Ecto neural progenitor cell (in vitro differentiated cells): Measurements from ENCODE around the gene CORO2B.

Experiments used
- DNase-seq: peaks from one replicate; pipeline ENCODE4 v3.0.0-alpha.2; 2018; ENCODE audit warnings: low spot score

CORO2B gene

DNA sequence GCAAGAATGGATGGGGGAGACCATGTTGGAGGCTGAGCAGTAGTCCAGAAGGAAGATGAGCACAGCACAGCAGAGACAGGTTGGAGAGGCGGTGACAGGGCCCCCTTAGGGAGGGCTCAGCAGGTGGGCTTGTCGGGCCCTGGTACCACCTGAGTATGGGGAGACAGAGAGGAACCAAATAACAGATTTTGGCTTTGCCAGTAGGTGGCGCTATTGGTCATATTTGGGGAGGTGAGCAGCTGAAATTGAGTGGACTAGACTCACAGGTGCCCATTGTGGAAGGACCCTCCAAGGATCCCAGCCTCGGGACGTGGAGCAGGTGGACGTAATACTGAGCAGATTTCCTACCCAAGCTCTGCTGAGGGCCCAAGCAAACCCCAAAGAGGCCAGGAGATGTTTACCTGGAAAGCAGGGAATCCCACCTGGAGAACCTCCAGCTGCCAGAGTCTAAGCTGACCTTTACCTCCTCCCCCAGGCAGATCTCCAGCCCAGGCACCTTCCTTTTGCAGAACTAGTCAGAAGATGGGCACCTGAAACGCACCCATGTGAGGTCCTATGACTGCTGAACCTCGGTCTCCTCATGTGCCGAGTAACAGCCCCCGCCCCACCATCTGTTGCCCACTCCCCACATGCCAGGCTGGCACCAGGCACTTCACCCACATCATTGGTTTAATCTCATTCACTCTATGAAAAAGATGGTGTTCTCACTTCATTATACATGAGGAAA is 24.6 kb upstream of the CORO2B start:
- peak; percentile 84 for DNase-seq

DNA sequence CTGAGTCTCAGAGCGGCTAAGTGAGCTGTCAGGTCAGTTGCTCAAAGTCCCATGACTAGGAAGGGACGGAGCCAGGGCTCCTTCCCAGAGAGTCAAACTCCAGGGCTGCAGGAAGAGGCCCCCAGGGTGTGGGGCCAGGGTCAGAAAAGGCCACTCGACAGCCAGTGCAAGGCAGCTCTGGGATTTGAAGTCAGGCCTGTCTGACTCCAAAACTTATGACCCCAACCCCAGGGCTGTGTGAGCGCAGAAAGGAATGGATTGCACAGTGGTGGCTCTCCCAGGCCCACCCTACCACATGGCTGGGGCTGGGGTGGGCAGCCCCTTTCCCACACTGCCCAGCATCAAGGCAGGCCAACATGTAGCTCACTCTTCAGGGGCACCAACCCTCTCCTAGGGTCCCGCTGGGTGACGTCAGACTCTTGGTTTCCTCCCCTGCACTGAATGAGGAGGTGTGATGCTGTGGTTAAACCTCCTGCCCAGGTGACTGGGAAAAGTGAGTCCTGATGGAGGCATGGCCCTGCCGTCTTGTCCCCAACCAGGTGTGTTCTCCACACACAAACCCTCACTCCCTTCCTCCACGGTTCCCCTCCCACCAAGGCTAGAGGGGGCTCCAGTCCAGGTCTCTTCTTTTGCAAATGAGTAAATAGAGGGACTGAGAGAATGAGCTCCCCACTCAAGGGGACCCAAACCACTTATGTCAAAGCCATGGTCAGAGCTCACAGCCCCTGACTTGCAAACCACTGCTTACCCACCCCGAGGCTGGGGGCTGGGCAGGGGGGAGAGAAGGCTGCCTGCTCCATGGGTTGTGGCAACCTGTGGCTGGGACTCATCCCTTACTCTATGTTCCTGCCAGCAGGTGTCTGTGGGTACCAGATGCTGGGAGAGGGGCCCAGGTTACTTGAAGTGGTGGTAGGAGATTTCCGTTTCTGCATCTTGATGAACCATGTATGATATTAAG is 23.8 kb upstream of the CORO2B start:
- DNase-seq, result no peak

DNA sequence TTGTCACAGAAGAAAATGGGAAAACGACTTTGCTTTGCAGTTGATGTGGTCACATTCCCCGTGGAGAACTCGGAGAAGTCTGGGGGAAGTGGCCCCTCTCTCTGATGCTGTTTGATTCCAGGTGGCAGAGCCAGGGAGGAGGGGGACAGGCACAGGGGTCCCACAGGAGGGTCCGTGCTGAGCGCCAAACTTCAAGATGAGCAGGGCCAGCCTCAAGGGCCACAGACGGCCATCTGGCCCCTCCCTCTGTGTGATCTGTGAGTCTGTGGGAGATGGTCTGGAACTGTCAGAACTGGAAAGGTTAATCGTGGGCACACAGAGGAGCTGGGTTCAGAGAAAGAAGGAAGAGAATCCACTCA is 23.1 kb upstream of the CORO2B start:
- DNase-seq, result no peak

DNA sequence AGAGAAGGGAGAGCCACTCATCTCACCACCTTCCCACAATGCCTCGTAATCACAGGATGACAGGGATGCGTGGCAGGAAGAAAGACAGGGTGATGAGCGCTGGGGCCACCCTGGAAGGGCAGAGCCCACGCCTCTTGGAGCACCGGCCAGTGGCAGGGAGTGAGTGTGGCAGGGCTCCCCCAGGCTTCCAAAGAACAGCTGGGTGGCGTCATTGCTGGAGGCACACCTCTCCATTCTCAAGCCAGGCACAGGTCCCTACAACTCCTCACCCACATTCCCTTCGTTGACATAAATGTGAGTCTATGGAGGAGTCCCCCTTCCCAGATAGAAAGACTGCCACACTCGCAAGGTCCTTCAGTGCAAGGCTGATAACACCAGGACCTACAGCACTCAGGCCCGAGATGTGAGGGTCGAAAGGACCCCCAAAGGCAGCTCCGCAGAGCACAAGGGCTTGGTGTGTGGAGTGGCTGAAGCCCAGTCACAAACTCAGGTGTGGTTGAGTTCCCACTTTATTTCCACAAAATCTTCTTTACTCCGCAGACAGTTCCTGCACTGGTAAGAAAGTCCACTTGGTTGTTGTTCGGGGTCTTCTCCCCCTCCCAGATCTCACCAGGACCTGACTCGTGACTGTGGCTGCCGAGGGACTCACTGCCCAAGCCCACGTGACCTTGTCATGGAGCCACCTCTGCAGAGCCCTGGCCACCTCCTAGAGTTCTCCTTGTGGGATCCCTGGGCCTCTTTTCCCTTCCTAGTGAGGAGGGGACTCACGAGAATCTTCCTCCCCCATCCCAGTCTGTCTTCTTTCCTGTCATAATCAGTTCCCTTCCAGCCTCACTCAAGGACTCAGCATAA is 22.4 kb upstream of the CORO2B start:
- DNase-seq, result no peak

DNA sequence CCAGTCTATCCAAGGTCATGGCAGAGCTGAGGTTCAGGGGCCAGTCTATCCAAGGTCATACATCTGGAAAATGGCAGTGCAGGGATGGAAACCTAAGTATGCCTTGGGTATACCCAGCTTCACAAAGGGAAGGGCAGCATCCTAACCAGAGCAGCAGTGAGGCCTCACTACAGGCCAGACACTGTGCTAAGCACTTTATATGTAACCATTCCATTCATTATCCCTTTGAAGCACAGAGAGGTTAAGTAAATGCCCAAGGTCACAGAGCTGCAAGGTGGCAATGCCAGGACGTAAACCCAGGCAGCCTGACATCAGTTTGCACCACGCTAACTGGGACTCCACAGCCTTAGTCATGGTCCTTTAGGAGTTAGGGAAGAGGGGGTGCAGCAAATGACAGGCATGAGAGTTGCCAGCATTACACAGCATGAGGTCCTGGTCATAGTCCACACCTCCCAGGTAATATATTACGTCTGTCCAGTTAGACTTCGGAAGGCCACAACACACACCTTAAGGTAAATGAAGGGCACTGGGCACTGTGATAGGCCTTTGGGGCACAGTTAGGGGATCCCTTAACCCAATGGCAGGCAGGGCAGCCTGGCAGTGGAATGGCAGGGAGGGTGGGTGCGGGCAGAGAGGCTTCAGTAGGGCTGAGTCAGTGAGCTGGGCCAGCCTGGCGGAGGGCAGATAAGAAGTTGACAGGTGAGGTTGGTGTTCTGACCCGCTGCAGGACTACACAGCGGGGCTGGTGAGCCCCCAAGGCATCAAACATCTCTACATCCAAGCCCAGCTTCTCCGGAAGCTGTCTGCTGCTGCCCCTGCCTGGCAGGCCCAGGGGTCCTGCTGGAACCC is 21.1 kb upstream of the CORO2B start:
- no peak for DNase-seq

DNA sequence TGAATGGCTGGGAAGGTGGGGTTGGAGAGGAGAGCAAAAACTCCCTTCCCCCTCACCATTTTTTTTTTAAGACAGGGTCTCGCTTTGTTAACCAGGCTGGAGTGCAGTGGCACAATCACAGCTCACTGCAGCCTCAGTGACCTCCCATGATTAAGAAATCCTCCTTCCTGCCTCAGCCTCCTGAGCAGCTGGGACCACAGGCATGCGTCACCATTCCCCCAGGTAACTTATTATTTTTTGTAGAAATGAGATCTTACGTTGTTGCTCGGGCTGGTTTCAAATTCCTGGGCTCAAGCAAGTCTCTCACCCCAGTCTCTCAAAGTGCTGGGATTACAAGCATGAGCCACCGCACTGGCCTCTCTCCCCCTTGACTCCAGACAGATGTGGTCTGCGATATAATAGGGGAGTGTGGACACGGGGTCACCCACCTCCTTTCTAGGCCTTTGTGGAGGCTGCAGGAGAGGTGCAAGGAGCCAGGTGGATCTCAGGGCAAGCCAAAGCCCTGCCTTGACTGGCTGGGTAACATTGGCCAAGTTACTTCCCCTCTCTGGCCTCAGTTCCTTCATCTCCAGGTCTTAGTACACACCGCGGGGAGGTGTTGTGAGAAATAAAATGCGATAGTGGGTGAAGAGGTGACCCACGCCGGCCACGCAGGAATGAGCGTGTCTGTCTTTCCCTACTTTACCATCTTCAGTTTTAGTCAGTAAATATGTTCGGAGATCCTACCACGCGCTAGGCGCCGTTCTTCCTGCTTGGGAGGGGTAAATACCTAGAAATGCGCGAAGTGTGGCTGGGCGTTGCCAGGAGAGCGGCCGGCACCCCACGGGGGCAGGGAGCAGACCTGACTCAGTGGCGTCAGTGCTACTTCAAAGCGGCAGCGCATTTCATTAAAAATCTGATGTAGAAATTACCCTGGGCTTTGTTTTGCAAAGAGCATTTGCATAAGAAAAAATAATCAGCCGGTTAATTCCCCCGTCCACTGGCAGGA is 20.2 kb upstream of the CORO2B start:
- DNase-seq, result no peak

DNA sequence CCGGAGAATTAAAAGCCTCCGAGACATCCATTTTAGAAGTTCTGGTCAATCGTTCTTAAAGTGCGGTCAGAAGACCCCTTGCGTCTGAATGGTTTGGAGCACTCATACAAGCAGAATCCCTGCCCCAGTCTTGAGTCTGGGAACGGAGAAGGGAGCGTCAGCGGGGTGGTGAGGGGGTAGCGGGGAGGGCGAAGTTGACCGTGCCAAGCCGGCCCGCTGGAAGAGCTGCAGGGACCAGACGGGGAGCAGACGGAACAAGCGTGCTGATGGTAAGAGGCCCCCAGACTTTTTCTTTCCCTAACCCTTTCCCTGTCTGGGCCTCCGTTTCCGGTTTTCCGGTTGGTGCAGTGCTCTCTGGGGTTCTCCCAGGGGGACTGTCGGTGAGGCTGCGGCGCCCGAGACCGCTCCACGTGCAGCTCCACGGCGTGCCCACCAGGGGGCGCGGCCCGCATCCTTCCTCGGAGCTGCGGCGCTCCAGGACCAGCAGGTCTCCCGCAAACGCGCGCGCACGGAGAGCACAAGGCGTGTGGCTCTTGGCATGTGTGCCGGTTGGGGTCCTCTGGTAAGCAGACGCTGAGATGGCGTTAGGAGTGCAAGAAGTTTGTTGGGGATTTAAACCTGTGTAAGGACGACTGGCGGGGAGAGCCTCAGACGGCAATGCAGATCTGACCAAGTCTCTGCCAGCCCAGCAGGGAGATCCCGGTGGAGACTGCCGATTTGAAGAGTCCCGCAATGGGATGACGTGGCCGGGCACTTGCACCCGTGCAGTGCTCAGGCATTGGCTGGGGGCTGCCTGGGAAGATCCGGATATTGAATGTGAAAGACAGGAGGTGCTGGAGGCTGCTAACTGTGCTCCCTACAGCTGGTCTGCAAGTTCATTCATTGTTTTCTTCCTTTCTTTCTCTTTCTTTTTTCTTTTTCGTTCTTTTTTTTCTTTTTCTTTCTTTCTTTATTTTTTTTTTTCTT is 19.2 kb upstream of the CORO2B start:
- DNase-seq, result peak; percentile 95

DNA sequence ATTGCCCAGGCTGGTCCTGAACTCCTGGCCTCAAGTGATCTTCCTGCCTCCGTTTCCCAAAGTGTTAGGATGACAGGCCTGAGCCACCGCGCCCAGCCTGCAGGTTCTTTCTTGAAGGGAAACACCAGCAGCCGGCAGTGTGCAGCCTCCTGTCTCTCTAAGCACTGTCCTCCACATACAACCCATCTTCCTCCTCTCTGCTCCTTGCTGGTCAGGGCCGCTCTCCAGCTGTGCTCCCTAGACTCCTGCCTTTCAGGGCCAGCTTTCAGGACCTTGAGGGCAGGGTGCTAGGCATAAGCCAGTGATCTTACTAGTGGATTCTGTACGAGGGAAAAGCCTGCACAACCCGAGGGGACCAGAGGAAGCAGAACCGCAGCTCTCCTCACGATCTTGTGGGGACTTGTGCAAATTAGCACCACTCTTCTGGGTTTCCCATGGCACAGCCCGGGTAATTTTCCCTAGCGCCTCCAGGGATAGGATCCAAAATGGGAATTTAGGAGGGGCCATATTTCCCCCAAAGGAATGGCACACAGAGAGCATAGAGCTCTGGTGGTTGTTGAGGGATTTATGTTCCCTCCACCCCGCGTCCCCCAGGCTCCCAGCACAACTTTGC is 18.2 kb upstream of the CORO2B start:
- DNase-seq, result peak; percentile 53

DNA sequence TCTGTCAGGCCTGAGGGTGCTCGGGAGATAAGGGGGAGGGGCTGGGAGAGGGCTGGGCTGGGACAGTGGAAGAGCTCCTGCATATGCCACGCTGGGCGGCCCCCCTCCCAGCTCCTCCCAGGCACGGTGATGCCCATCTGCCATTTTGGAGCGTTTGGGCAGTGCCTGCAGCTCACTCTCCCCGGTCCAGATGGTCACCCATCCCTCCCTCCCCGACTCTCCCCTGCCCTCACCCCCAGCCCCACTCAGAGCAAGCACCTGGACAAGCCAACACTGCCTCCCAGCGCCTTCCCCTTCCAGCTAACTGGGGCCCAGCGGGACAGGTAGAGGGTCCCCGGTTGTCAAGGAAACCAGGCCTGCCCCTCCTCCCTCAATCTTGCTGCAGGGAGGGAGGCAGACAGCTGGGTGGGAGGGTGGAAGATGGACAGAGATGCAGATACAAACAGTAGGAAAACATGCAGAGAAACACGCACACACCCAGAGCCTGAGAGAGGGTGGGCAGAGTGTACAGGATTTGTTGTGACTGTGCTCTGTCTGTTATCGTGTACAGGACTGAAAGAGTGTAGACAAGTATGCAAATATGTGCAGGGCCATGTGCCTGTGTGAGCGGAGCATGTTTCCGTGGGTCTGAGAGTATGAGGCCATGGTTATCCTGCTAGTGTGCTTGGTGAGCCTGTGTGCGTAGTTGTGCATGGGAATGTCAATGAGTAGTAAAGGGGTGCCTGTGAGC is 17.5 kb upstream of the CORO2B start:
- no peak for DNase-seq

DNA sequence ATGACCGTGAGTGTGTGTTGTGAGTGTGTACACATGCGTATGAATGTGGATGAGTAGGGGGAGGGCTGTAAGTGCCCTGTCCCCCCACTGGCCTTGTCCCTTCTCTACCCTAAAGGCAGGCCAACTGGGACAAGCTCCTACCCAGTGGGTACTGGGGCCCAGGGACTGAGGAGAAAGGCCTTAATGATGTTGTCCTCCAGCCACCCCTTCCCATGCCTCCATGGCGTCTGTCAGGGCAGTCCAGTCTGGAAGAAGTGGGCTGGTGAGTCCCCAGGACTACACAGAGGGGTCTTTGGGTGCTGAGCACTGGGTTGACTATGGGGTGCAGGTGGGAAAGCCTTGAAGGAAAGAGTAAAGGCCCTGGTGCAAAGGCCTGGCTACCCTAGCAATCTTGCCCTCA is 16.9 kb upstream of the CORO2B start:
- no peak for DNase-seq

DNA sequence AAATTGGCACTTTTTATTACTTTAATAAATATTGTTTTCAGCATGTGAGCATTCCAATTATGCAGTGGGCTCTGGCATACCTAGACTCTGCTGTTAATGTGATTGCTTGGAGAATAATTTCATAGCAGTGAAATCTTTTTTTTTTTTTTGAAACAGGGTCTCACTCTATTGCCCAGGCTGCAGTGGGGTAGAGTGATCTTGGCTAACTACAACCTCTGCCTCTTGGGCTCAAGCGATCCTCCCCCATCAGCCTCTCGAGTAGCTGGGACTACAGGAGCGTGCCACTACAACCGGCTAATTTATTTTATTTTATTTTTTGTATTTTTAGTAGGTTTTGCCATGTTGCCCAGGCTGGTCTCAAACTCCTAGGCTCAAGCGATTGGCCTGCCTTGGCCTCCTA is 14.6 kb upstream of the CORO2B start:
- no peak for DNase-seq

DNA sequence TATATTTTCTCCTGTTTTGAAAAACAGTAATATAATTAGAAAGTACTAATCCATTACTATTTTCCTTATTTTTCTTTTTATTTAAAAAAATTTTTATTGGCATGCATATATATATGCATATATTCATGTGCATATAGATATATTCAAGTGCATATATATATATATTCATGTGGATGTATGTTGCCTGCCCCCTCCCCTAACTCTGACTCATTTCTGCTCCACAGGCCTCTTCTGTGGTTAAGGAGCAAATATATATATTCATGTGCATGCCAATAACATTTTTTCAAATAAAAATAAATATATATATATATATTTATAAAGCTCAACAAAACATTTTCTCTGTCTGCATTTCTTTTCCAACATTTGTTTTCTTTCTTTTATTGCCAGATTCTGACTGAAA is 13.6 kb upstream of the CORO2B start:
- DNase-seq, result no peak

DNA sequence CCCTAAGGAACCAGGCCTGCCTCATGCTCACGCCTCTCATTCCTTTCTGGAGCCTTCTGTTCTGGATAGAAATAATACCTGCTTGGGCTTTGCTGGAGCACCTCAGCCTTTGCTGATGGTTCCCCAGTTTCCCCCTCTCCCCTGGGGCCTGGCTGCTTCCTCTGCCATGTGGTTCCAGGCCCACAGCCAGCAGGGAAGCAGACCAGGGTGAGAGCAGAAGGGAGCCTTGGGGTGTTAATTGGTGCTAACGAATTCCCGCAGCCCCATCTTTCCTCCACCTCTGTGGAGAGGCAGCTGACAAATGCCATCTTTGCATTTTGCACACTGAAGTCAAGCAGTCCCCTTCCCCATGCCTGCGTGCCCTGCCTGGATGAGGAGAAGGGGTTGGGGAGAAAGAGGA is 13.1 kb upstream of the CORO2B start:
- DNase-seq, result no peak

DNA sequence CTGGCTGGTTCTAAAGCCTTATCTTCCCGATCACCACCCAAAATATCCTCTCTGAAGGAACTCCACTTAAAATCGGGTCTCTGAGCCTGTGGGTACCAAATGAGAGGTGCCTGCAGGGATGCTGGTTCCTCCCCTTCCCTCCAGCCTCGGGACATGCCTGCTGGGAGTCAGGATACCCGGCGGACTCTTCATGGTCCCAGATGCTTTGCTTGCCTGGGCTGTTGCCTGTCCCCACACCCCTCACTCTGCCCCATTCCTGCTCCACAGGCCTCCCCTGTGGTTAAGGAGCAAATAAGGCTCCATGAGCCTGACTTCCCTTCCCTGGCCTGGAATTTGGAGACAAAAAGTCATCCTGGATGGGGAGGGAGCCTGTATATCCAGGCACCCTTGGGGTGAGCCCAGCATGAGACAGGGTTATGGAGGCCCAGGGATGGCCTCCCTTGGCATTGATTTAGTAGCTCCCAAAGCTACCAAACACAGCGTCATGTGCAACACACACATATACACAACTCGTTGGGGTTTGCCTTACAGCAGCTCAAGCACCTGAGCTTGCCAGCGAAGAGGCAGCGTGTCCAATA is 12.3 kb upstream of the CORO2B start:
- no peak for DNase-seq

DNA sequence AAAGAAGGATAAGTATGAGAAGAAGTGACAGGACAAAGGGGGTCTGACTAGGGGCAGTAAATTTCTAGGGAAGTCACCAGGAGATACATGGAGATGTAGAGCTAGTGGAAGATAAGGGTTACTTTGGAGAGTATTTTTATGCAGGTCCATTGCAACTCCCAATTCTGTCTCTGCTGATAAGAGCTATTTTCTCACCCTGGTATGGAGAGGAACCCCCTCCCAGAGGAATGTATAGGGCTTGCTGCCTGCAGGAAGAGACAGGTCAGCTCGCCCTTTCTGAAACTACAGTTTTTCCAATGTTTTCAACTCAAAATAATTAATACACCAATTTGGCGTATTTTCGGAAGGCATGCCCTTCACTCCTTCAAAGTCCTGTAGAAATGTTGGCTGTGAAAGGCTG is 11.4 kb upstream of the CORO2B start:
- DNase-seq, result no peak

DNA sequence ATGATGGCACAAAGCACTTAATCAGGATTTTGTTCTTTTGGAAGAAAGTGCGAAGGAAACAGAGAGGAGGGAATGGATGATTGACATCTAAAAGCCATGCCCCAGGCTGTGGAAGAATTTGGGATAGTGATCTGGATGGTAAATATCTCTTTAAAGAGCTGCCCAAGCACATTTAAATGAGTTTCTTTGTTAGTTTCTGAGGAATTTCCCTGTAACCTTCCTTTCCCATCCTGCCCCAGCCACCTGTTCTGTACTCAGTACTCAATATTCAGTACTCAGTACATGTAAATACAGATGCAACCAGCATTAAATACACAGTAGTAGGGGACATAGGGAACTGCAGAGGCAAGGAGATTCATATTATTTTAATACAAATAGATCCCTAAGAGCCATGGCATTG is 7.8 kb upstream of the CORO2B start:
- no peak for DNase-seq

DNA sequence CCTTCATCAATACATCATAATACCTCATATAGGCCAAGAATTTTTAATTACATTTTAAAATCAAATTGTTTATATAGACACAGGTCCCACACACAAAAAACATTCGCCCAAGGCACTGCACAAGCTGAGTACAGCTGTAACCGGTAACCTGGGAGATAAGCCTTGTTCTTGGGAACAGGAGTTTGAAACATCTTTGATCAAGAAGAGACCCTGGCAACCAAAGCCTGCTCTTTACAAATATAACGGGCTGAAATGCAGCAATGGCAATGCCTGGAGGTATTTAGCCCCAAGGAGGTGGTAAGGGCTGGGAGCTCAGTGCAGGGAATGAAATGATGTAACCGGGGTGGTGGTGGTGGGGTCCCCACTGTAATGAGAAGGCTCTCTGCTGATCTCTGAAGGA is 7.2 kb upstream of the CORO2B start:
- no peak for DNase-seq

DNA sequence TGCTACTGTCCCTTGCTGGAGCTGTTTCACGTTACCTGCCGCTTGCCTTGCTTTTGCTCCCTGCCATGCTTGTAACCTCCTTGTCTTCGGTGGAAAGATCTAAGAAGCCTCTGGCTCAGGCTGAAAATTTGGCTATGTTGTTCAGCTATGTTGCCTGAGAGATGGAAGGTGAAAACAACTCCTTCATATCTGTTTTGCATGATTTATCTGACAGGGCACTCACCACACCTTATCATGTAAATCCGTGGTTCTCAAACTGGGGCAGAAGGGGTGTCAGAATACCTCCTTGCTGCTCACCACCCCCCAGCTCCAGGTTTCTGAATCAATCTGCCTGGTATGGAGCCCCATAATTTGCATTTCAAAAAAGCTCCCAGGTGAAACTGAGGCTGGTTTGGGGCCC is 6.5 kb upstream of the CORO2B start:
- DNase-seq, result no peak
